Psoas muscle (tissue), 8 donors: ENCODE results near the gene OR51A2. TPM values are rescaled to one million over a fixed set of nuclear protein-coding genes. Genes with fewer than 3 reads are reported as not detected.

ENCODE experiments used
- ATAC-seq, 4 donors: fragments of 200-7000 bp; cut with Tn5 transposase; one replicate each; pipeline ENCODE4 v1.9.1; 2020; ENCODE audit warnings: moderate library complexity in 3 of 4, mild to moderate bottlenecking in 2 of 4
- DNase-seq, 2 donors: peaks; one replicate each; pipeline ENCODE4 v3.0.0-alpha.2; 2020
- H3K27ac ChIP-seq: fragments of 200-600 bp; one replicate; pipeline ENCODE4 v1.8.0; 2022
- H3K27me3 ChIP-seq, 3 donors: fragments of 200-600 bp in 1 of 3; one replicate each; pipeline versions ENCODE4 v1.6.1 to v1.8.0; 2013 to 2022; ENCODE audit warnings: low read length in 2 of 3, mild to moderate bottlenecking in 2 of 3, moderate library complexity in 1 of 3; ENCODE audit not compliant: insufficient read depth in 3 of 3
- H3K36me3 ChIP-seq, 2 donors: fragments of 200-600 bp in 1 of 2; one replicate each; pipeline versions ENCODE4 v1.6.1 to v1.8.0; 2013 to 2022; ENCODE audit warnings: low read depth in 1 of 2, mild to moderate bottlenecking in 1 of 2, moderate library complexity in 1 of 2; ENCODE audit not compliant: insufficient read depth in 1 of 2
- H3K4me1 ChIP-seq: fragments of 200-600 bp; one replicate; pipeline ENCODE4 v1.8.0; 2022
- H3K4me3 ChIP-seq: fragments of 200-600 bp; one replicate; pipeline ENCODE4 v1.8.0; 2022; ENCODE audit warnings: mild to moderate bottlenecking
- H3K9me3 ChIP-seq: fragments of 200-600 bp; one replicate; pipeline ENCODE4 v1.8.0; 2022
- WGBS, 3 donors: extraction: QIAGEN DNeasy Blood & Tissue Kit; methylation state at CpG; one replicate each; pipeline versions ENCODE4 v1.1.6 to v1.1.7; 2013; 5-methylcytosine and 5-hydroxymethylcytosine counted together
- intact Hi-C, 2 donors: fragments of 100-400 bp; cut with DNase I; formaldehyde crosslinking; loops; one replicate each; pipeline versions ENCODE4 v1.11.0 to v1.14.2; 2022
- polyA plus RNA-seq, 3 donors: library from polyadenylated mRNA; stranded (reverse); fragments of 200-250 nt; gene quantifications; one replicate each; pipeline ENCODE4 v1.2.3, GENCODE V29; 2013
- total RNA-seq, 4 donors: library from RNA; stranded (reverse); fragmentation: NEBNext Ultra II Directional in 2 of 4; extraction: Animal tissue kit (Norgen Biotek cat#: 25700) in 2 of 4; gene quantifications; one replicate each; pipeline versions ENCODE4 v1.2.1 to v1.2.4, GENCODE V29; 2021 to 2023
- TF ChIP-seq, protein P1 (sequence below): fragments of 200-600 bp; IDR thresholded peaks from one replicate; pipeline ENCODE4 v1.8.0; 2022; ENCODE audit warnings: antibody characterized with exemption
- donor health status: healthy with polysubstance abuse.
- donor health status: DM: no; HTN: no; CAD: no; lungs with moderate emphysema.
- donor health status: Bipolar disorder and iron deficiency.
- donor health status: healthy.
- donor health status: DM: yes; HTN: yes; CAD: no.
- donor health status: DM: no; HTN: no; CAD: no.
- donor health status: DM: no; HTN: no; CAD: no.
- donor health status: DM: yes; HTN: yes; CAD: no.

The OR51A2 gene
- total and polyA plus RNA-seq, 7 donors, result not detected

DNA sequence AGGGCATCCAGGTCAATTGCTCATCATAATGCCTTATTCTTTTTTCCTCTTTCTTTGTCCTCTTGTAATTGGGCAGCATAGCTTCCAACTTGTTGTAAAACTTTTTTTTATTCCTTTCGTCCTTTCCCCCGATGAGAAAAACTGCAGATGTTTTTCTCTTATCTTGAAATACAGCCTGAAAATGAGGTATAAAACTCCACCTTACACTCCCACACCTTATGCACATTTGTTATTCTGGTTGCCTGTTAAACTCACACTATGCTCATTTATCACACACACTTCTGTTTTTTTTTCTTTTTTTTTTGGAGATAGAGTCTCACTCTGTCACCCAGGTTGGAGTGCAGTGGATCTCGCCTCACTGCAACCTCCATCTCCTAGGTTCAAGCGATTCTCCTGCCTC is 1.9 kb upstream of the OR51A2 start:
- ATAC-seq (no peak), DNase-seq (no peak)
- intact Hi-C loops, result no loop called here
- no peaks in the 10 kb centered on the region for H3K9me3 ChIP-seq
- H3K27me3 ChIP-seq, result no peaks in the 10 kb centered on the region
- no peak overlapping the region for H3K27ac ChIP-seq
- TF ChIP-seq, protein P1, sequence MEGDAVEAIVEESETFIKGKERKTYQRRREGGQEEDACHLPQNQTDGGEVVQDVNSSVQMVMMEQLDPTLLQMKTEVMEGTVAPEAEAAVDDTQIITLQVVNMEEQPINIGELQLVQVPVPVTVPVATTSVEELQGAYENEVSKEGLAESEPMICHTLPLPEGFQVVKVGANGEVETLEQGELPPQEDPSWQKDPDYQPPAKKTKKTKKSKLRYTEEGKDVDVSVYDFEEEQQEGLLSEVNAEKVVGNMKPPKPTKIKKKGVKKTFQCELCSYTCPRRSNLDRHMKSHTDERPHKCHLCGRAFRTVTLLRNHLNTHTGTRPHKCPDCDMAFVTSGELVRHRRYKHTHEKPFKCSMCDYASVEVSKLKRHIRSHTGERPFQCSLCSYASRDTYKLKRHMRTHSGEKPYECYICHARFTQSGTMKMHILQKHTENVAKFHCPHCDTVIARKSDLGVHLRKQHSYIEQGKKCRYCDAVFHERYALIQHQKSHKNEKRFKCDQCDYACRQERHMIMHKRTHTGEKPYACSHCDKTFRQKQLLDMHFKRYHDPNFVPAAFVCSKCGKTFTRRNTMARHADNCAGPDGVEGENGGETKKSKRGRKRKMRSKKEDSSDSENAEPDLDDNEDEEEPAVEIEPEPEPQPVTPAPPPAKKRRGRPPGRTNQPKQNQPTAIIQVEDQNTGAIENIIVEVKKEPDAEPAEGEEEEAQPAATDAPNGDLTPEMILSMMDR, result no peak
- 76 to 82% (median 81%) methylated on average over 4 of the region's 4 CpGs for WGBS, 3 donors
- H3K4me1 ChIP-seq, result no peaks in the 10 kb centered on the region
- H3K4me3 ChIP-seq, result no peak overlapping the region
- H3K36me3 ChIP-seq, result no peaks in the 10 kb centered on the region

DNA sequence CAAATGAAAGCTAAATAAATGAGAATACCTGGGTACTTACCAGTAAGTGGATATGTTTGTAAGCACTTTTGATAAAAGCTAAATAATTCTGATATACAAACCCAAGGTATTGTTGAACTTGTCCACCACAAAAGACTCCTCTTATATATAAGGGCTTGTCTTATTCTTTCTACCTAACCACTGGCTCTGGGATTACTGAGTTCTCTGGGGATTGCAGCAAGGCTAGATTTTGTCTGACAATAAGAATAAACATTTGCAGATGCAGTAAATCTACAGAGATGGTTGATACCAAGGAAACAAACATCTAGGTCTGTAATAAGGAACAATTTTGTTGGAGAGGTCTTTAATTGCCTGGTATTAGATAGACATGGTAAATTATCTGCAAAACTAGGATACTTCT is 8.0 kb downstream of the OR51A2 start, which contains the start of gene OR51A4:
TSS of gene OR51A4 (minus strand) at position 101 of the 400 bp plus-strand sequence. CDS start 505 bp downstream, outside the sequence.
- no peaks in the 10 kb centered on the region for H3K9me3 ChIP-seq
- ATAC-seq (no peak), DNase-seq (no peak)
- H3K4me1 ChIP-seq, result no peaks in the 10 kb centered on the region
- H3K4me3 ChIP-seq, result no peak within 1 kb of the TSS
- H3K27ac ChIP-seq, result no peak within 1 kb of the TSS
- intact Hi-C loops, result no loop called here
- H3K27me3 ChIP-seq, result no peaks in the 10 kb centered on the region
- H3K36me3 ChIP-seq, result no peaks in the 10 kb centered on the region
- TF ChIP-seq, protein P1, result no peak

DNA sequence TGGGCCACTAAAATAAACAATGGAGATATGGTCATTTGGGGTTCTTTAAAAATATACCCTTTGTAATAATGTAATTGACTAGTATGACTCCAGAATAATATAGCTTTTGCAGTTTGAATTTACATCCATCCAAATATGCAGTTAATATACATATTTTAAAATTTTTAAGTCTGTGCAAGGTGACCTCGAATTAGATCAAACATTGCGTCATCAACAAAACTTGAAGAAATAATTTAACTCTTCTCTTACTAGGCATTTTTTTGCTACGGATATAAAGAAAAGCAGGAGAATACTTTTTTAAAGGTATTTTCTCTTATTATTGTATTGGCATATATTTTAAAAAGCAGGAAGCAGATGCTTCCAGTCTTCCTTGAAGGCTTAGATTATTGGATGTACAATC is 18.8 kb downstream of the OR51A2 start:
- Histone ChIP-seq H3K4me3 (no peak overlapping the region), H3K27ac (no peak overlapping the region), H3K4me1 (no peaks in the 10 kb centered on the region), H3K27me3 (no peaks in the 10 kb centered on the region), H3K36me3 (no peaks in the 10 kb centered on the region), H3K9me3 (no peaks in the 10 kb centered on the region)
- DNase-seq (no peak), ATAC-seq (no peak)
- 78 to 83% (median 82%) methylated on average over 3 of the region's 3 CpGs for WGBS, 3 donors
- intact Hi-C loops, result no loop called here
- TF ChIP-seq, protein P1, result no peak

DNA sequence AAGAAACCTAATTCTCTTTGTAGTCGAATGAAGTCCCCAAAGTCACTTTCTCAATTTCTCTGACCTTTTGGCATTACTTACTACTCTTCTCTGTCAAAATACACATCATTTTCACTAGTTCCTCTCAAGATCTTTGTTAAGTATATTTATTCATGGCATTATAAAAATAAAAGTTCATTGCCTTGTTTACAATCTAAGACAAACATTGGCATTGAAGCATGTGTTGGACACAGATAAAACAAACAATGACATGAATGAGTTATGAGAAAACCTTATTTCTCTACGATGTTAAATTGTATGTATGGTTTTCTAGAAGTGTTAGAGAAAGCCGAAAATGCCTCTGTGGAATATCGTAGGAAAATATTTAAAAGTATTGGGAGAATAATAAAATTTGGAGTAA is 22.8 kb downstream of the OR51A2 start:
- Histone ChIP-seq H3K9me3 (no peaks in the 10 kb centered on the region), H3K27ac (no peak overlapping the region), H3K4me1 (no peaks in the 10 kb centered on the region), H3K36me3 (no peaks in the 10 kb centered on the region), H3K4me3 (no peak overlapping the region), H3K27me3 (no peaks in the 10 kb centered on the region)
- TF ChIP-seq, protein P1, result no peak
- intact Hi-C loops, result no loop called here
- ATAC-seq, result no peak
- 84 to 87% (median 86%) methylated on average over 4 of the region's 4 CpGs for WGBS, 3 donors
- DNase-seq, result no peak

DNA sequence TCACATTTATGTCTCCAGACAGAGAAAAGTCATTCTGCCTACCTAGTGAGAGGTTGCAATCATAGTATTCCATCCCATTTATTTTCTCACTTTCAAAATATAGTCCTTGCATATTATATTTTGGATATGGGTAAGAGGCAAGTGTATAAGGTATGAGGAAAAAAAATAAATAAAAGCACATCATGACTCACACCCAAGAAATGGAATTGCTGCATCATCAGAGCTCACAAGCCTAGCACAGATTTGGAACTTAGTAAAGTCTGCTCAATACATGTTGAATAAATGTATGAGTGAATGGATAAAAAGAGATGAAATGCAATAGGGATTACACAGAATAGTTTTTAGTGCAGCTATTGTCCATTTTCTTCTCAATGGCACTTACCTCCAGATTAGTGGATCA is 28.9 kb downstream of the OR51A2 start:
- H3K4me3 ChIP-seq, result no peak overlapping the region
- H3K27ac ChIP-seq, result no peak overlapping the region
- intact Hi-C loops, result no loop called here
- H3K36me3 ChIP-seq, result no peaks in the 10 kb centered on the region
- H3K9me3 ChIP-seq, result no peaks in the 10 kb centered on the region
- DNase-seq (no peak), ATAC-seq (no peak)
- no peaks in the 10 kb centered on the region for H3K27me3 ChIP-seq
- no peaks in the 10 kb centered on the region for H3K4me1 ChIP-seq
- TF ChIP-seq, protein P1, result no peak
